EL (cell line): ENCODE measurements around the gene TUBB2A.
"Not testable (repeated sequence)": the region's sequence is repeated elsewhere in the genome, so short reads cannot be mapped to it uniquely, and the experiment has no call there.

Experiments used
- DNase-seq: peaks from one replicate; pipeline ENCODE4 v3.0.0-alpha.2; 2016

The TUBB2A gene

GRCh38 chr6:3157131-3157933, at the start of gene TUBB2A:
TSS of gene TUBB2A (minus strand) at chr6:3157544. CDS start at chr6:3157463, 81 bp downstream.
- DNase-seq, result peak; percentile 81

DNA sequence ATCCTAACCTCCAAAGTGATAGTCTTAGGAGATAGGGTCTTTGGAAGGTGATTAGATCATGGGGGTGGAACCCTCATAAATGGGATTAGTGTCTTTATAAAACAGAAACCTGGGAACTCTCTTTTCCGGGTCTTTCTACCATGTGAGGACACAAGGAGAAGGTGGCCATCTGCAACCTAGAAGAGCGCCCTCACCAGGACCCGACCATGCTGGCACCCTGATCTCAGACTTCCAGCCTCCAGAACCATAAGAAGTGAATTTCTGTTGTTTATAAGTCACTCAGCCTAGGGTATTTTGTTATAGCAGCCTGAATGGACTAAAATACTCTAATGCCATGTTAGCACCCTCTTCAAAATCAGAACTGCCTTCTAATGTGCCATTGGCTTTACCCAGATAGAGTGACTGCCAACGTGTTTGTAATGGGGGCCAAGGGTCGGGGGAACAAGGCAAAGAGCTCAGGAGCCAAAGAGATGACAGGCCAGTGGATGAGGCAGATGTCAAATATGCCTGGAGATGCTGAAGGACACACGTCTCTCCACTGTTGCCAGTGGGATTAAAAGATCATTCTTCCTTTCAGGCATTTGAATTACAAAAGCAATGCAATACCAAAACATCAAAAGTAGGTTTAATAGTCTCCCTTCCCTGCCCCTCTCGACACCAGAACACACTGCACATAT, 49.1 kb upstream of the TUBB2A start:
- DNase-seq, result no peak

- DNase-seq, result peak; percentile 86
These were observed 48.6 kb upstream of the TUBB2A start for GRCh38 chr6:3205913-3206312.

DNA sequence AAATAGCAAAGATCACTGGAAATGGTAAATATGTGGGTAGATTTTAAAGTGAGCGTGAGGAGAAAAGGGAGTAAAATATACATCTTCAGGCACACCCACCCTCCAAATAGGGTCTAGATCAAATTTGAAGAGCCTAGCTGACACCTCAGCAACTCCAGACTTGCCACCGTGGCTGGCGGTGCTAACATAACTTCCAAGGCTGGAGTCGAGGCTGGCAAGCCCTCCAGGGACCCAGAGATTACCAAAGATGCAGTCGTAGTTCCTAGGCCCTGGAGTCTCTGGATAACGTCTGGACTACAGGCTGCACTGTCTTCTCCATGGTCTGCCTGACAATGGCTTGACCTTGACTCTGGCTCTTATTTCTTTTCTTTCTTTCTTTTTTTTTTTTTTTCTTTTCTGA, 47.6 kb upstream of the TUBB2A start:
- DNase-seq, result no peak

GRCh38 chr6:3202999-3203696, 45.8 kb upstream of the TUBB2A start:
- DNase-seq, result peak; percentile 73

GRCh38 chr6:3201388-3201787, 44.0 kb upstream of the TUBB2A start:
- no peak for DNase-seq

- no peak for DNase-seq
These were observed 43.3 kb upstream of the TUBB2A start for GRCh38 chr6:3200682-3201081.

GRCh38 chr6:3199382-3199781, 42.0 kb upstream of the TUBB2A start:
- DNase-seq, result no peak

- not testable (repeated sequence) for DNase-seq
These were observed 40.4 kb upstream of the TUBB2A start for GRCh38 chr6:3197734-3198133.

DNA sequence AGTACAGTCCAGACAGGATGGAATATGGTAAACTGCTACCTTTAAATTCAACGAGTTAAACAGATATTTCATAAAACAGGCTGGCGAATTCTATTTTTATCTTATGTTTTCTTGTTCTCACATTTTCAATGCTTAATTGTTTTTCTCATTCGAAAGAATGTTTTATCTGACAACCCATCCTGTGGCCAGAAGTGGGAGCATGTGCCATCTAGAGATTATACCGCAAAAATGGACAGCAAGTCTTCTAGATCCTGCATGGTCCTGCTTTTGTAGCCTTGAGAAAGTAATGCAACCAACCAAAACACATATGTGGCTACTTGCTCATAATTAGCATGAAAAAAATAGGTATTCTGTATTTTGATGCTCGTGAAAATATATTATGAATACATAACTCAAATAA, 39.4 kb upstream of the TUBB2A start:
- no peak for DNase-seq

DNA sequence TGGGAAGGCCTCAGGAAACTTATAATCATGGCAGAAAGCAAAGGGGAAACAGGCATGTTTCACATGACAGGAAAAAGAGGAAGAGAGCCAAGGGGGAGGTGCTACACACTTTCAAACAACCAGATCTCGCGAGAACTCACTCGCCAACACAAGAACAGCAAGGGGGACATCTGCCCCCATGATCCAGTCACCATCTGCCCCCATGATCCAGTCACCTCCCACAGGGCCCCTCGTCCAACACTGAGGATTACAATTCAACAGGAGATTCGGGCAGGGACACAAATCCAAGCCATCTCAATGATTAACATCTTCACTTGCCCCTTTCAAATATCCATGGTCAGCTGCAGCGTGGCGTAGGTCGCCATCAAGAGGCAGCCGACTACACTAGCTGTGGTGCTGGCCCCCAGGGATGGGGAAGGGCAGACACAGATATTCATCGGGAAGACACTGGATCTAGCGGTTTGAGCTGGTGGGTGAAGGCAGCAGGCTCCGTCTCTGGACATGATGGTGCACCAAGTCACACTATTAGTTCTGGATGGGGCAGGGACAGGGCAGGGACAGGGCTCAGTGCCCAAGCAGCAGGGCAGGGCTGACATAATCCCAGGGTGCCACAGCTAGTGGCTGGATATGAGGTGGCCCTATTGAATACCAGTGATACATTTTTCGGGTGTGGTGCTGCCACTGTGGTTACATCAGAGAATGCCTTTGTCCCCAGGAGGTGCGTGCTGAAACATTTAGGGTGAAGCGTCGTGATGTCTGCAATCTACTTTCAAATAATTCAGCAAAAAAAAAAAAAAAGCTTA, 38.6 kb upstream of the TUBB2A start:
- DNase-seq, result no peak

DNA sequence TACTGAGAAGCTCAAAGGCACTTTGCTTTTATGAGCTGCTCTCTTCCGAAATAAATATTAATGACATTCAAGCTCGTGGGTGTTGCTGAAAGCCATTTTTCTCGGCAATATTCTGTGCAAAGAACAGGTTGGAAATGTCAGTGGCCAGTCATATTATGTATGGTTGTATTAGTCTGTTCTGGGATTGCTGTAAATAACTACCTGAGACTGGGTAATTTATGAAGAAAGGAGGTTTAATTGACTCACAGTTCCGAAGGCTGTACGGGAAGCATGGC, 38.0 kb upstream of the TUBB2A start:
- no peak for DNase-seq

DNA sequence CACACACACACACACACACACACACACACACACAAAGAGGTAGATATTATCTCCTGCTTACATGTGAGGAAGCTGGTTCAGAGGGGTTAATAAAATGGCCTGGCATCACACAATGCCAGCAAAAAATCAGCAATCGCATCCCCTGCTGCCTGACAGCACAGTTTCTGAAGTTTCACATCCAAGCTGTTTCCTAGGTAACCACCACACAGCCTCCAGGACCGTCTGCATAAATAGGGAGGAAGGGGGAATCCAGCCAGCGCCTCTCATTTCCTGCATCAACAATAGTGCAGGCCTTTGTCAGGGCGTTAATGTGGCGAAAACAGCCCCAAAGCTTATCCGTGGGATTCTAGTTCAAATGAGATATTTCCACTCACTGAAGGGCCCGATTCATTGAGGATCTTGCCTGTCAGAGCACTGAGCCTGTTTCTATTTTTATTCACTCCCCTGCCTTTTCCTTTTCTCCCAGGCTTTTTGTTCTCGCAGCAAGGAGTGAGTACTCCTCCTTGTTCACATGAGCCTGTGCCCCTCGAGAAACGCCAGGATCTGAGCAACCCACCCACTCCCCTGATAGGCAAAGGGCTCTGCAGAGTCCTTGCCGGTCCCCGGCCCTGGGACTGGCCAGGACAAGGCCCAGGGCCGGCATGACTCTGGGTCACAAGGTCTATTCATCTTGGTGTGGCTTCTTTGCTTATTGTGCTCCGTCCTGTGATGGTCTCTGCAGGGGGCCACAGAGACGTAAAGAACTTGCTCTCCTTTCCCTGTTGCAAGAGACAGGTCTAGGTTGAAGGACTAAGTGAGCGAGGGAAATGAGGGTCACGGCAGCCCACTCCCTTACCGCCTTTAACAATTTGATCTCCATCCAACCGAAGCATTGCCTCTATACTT, 37.4 kb upstream of the TUBB2A start:
- no peak for DNase-seq

DNA sequence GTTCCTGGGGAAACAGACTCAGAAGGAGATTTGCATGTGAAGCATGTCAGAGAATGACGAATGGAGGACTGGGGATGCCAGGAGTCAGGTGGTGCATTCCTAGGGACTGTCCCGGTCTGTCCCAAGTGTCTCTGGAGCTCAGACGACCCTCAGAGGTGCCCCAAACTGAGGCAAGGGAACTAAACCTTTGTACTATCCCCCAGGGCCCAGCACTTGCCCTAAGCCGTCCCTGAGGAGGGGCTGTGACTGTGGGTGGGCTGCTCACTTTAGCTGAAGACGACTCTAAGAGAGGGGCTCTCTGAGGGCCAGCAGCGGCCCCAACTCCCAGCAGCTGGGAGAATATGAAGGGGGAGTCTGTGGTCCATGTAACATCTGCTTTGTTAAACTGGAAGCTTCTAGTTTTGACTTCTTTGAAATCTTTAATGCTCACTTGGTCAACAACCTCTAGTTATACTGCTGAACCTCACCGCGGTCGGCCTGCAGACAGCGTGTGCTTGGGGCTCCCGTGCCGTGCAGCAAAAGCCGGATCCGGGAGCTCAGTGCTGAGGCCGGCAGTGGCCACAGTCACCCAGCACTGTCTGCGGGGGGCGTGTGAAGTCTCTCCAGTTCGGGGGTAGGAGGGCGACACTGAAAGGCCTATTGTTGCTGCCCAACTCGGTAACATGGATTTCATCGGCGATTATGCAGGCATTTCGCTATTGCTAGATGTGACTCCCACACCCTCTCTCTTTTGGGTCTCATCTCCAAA, 35.9 kb upstream of the TUBB2A start:
- DNase-seq, result no peak

DNA sequence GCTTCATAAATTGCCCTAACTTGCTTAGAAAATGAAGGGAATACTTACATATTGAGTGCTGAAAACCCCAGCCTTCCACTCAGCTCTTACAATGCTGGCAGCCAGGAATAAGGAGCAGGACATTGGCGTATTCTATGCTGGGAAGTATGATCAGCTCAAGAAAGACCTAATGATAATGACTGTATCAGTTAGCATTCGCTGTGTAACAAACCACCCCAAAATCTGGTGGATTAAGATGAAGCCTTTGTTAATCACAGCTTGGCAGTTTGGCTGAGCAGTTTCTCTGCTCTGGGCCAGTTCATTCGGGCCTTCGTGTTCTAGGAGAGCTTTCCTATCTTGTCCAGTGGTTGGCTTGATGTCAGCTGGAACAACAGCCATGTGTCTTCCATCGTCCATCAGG, 33.4 kb upstream of the TUBB2A start:
- DNase-seq, result no peak

DNA sequence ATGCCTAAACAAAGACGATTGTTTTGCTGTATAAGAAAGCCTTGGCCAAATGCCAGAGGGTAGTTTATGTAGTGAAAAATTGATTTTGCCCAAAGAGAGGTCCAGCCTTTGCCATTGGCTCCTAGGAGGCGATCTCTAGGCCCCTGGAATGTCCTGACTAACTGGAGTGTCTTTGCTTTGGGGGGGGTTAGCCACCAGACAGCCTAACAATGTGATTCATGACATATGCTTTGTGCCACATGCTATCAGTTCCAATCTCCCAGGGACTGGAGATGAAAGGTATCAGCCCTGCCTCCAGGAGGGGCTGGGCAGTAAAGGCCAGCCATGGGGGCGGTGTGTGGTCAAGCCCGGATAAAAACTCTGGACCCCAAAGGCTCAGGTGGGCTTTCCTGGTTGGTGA, 32.7 kb upstream of the TUBB2A start:
- peak; percentile 18 for DNase-seq

DNA sequence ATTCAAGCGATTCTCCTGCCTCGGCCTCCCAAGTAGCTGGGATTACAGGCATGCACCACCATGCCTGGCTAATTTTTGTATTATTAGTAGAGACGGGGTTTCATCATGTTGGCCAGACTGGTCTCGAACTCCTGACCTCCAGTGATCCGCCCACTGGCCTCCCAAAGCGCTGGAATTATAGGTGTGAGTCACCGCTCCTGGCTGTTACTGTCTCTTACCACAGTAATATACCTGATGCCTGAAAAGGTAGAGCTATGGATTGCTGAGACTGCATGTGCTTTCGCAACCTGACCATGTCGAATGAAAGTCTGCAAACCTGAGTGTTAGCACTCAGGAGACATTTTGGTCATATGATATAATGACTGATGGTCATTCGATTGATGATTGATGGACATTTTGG, 31.8 kb upstream of the TUBB2A start:
- DNase-seq, result not testable (repeated sequence)

DNA sequence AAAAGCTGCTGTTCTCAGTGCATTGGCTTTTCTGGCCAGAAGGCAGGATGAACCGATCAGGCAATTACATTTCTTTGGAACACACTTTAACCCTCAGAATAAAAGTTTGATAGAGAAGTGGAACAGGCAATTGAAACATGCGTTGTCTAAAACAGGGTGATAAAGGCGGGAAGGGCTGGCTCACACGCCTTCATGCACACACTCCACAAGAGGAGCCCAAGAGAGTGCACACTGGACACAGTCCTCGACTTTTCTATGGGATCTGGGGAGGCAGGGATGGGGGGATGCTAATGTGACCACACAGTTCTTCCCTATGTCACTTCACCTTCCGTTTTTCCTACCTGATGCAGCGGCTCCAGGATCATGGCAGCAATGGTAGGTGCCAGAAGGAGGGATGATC, 30.9 kb upstream of the TUBB2A start:
- no peak for DNase-seq

- DNase-seq, result no peak
These were observed 29.6 kb upstream of the TUBB2A start for GRCh38 chr6:3186974-3187382.

GRCh38 chr6:3183066-3183465, 25.7 kb upstream of the TUBB2A start:
- no peak for DNase-seq

DNA sequence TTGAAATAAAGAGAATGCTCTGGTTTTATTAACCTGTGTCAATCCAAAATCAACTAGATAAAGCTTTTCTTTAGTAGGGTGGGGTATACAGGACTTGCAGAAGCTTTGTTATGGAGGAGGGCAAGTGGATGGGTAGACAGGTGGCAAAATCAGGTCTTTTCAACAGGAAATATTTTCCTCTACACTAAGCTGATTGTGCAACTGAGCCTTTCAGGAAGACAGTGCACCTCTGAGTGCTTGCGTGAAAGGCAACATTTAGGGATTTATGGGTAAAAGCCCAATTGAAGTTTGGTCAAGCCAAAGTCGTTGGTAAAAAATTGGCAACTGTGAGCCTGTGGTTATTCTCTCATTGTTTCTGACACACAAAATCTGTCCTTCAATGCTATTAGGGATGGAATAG, 23.8 kb upstream of the TUBB2A start:
- no peak for DNase-seq
